BLaER1 (cell line): Measurements from ENCODE around the gene ADH5.
"Not testable (repeated sequence)": the region's sequence is repeated elsewhere in the genome, so short reads cannot be mapped to it uniquely, and the experiment has no call there.

Source experiments
- H3K27ac ChIP-seq: shearing (Covaris generic); formaldehyde crosslinking; 2 replicates; pipeline ENCODE4 v1.8.1; 2022
- H3K27me3 ChIP-seq: shearing (Covaris generic); formaldehyde crosslinking; 2 replicates; pipeline ENCODE4 v1.8.1; 2022
- H3K36me3 ChIP-seq: shearing (Covaris generic); formaldehyde crosslinking; 2 replicates; pipeline ENCODE4 v1.8.1; 2022
- H3K4me1 ChIP-seq: shearing (Covaris generic); formaldehyde crosslinking; 2 replicates; pipeline ENCODE4 v1.8.1; 2022
- H3K4me2 ChIP-seq: shearing (Covaris generic); formaldehyde crosslinking; 2 replicates; pipeline ENCODE4 v1.8.1; 2022
- H3K4me3 ChIP-seq: shearing (Covaris generic); formaldehyde crosslinking; 2 replicates; pipeline ENCODE4 v1.8.1; 2022
- H3K9ac ChIP-seq: shearing (Covaris generic); formaldehyde crosslinking; 2 replicates; pipeline ENCODE4 v1.8.1; 2022
- H3K9me3 ChIP-seq: shearing (Covaris generic); formaldehyde crosslinking; 2 replicates; pipeline ENCODE4 v1.8.1; 2022
- H4K20me1 ChIP-seq: shearing (Covaris generic); formaldehyde crosslinking; 2 replicates; pipeline ENCODE4 v1.8.1; 2022
- Cebpa-rat ChIP-seq: shearing (Covaris generic); IDR thresholded peaks from 2 replicates; pipeline ENCODE4 v1.8.1; 2022

Gene ADH5

GRCh38 chr4:99029852-99030251, 58.7 kb downstream of the ADH5 start:
- peaks cover 7% of the 10 kb centered on the region; the same call in 1 of the 2 replicates for H3K4me1 ChIP-seq
- no peak for TF ChIP-seq Cebpa-rat
- H3K4me3 ChIP-seq: no peak overlapping the region
- no peak overlapping the region for H3K4me2 ChIP-seq
- peaks cover 32% of the 10 kb centered on the region for H3K36me3 ChIP-seq
- no peaks in the 10 kb centered on the region for H3K27me3 ChIP-seq
- no peak overlapping the region for H3K9ac ChIP-seq
- H3K9me3 ChIP-seq: no peaks in the 10 kb centered on the region
- no peak overlapping the region for H3K27ac ChIP-seq
- peaks cover 67% of the 10 kb centered on the region for H4K20me1 ChIP-seq

DNA sequence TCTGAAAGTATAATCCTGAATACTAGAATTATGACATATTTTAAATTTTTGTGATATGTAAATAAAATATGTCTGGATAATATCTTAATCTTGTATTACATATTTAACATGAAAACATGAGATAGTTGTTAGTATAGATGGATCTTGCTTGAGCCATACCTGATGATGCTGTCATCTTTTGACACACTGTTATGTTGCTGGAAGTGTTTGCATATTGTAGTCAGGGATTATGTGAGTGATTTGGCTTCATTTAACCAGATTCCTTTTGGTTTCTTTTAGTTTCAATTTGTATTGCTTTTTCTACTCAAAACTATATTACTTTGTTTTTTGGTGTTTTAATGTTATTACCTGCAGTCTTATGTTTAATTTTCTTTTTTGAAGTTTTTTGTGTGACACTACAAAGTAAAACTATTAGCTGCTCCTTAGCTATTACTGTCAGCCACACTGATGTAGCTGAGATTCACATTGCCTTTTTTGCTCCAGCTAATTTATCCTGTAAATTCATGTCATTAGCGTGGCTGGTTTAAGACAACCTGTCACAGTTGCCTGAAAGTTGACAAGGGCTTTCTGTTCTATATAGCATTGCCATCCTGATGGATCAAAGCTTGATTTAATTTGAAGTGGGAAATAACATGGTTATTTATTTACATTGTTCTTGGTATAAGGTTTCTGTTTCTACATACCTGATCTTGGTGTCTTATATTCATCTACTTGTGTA, 59.4 kb downstream of the ADH5 start:
- H3K4me3 ChIP-seq: no peak overlapping the region
- H3K27ac ChIP-seq: no peak overlapping the region
- H3K4me1 ChIP-seq: peaks cover 7% of the 10 kb centered on the region; the same call in 1 of the 2 replicates
- H4K20me1 ChIP-seq: peaks cover 74% of the 10 kb centered on the region
- H3K9me3 ChIP-seq: no peaks in the 10 kb centered on the region
- H3K9ac ChIP-seq: no peak overlapping the region
- no peak for TF ChIP-seq Cebpa-rat
- no peak overlapping the region for H3K4me2 ChIP-seq
- peaks cover 27% of the 10 kb centered on the region for H3K36me3 ChIP-seq
- no peaks in the 10 kb centered on the region for H3K27me3 ChIP-seq

DNA sequence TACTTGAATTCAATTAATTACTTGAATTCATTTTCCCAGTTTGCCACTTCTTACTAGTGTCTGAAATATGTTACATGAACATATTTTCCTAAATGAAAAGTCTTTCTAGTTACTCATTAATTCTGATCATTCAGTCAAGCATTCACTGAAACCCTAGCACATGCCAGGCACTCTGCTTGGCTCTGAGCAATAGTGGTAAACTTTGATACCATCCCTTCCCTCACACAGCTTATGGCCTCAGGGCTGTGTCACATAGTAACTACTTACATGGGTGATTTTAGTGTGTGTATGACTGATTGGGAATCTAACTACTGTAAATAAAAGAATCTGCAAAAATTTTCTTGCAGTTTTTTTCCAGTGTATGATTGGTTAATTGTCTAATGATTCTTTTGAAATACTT, 60.4 kb downstream of the ADH5 start:
- Histone ChIP-seq H3K4me2 (no peak overlapping the region), H3K4me3 (no peak overlapping the region), H3K27ac (no peak overlapping the region), H3K27me3 (no peaks in the 10 kb centered on the region), H4K20me1 (peaks cover 84% of the 10 kb centered on the region), H3K4me1 (peaks cover 7% of the 10 kb centered on the region; the same call in 1 of the 2 replicates), H3K36me3 (peaks cover 23% of the 10 kb centered on the region), H3K9ac (no peak overlapping the region), H3K9me3 (no peaks in the 10 kb centered on the region)
- TF ChIP-seq Cebpa-rat: no peak

- Histone ChIP-seq H4K20me1 (peaks cover 89% of the 10 kb centered on the region), H3K9me3 (peaks cover 7% of the 10 kb centered on the region), H3K4me2 (no peak overlapping the region), H3K27me3 (no peaks in the 10 kb centered on the region), H3K9ac (no peak overlapping the region), H3K27ac (no peak overlapping the region), H3K4me3 (no peak overlapping the region), H3K4me1 (peaks cover 7% of the 10 kb centered on the region; the same call in 1 of the 2 replicates), H3K36me3 (peaks cover 27% of the 10 kb centered on the region)
- no peak for TF ChIP-seq Cebpa-rat
Measured at GRCh38 chr4:99027304-99027703, 61.3 kb downstream of the ADH5 start.

DNA sequence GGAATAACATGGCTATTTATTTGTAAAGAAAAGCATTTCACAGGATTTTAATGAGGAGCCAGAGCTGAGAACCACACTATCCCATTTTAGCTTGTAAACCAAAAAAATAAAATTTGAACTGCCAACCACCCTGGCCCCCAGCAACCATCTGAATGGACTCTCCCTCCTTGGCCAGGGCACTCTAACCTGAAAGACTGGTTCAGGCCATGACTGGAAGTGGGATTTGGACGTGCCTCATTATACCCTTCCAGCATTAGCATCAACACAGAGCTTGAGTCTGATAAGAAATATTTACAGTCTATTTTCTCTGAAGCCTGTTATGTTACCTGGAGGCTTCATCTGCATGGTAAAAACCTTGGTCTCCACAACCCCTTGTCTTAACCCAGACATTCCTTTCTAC, 63.1 kb downstream of the ADH5 start:
- TF ChIP-seq Cebpa-rat: no peak
- H3K27ac ChIP-seq: no peak overlapping the region
- no peak overlapping the region for H3K9ac ChIP-seq
- peaks cover 86% of the 10 kb centered on the region for H4K20me1 ChIP-seq
- H3K27me3 ChIP-seq: no peaks in the 10 kb centered on the region
- peaks cover 32% of the 10 kb centered on the region for H3K36me3 ChIP-seq
- peaks cover 7% of the 10 kb centered on the region; the same call in 1 of the 2 replicates for H3K4me1 ChIP-seq
- H3K9me3 ChIP-seq: peaks cover 25% of the 10 kb centered on the region
- H3K4me2 ChIP-seq: no peak overlapping the region
- no peak overlapping the region for H3K4me3 ChIP-seq

DNA sequence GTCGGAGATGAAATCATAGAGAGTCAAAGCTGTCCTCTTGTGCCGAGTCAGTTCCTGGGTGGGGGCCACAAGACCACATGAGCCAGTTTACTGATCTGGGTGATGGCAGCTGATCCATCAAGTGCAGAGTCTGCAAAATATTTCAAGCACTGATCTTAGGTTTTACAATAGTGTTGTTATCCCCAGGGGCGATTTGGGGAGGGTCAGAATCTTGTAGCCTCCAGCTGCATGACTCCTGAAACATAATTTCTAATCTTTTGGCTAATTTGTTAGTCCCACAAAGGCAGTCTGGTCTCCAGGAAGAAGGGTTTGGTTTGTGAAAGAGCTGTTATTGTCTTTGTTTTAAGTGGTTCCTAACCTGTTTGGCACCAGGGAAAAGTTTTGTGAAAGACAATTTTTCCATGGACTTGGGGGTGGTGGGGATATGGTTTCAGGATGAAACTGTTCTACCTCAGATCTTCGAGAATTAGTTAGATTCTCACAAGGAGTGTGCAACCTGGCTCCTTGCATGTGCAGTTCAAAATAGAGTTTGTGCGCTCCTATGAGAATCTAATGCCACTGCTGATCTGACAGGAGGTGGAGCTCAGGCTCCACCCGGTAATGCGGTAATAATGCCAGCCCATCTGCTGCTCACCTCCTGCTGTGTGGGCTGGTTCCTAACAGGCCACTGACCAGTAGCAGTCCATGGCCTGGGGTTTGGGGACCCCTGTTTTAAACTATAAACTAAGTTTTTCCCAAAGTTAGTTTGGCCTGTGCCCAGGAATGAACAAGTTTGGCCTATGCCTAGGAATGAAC, 63.9 kb downstream of the ADH5 start:
- Histone ChIP-seq H3K36me3 (peaks cover 33% of the 10 kb centered on the region), H3K9ac (no peak overlapping the region), H4K20me1 (peaks cover 78% of the 10 kb centered on the region), H3K4me1 (peaks cover 5% of the 10 kb centered on the region; the same call in 1 of the 2 replicates), H3K27ac (no peak overlapping the region), H3K4me2 (no peak overlapping the region), H3K27me3 (no peaks in the 10 kb centered on the region), H3K9me3 (peaks cover 33% of the 10 kb centered on the region), H3K4me3 (no peak overlapping the region)
- no peak for TF ChIP-seq Cebpa-rat

DNA sequence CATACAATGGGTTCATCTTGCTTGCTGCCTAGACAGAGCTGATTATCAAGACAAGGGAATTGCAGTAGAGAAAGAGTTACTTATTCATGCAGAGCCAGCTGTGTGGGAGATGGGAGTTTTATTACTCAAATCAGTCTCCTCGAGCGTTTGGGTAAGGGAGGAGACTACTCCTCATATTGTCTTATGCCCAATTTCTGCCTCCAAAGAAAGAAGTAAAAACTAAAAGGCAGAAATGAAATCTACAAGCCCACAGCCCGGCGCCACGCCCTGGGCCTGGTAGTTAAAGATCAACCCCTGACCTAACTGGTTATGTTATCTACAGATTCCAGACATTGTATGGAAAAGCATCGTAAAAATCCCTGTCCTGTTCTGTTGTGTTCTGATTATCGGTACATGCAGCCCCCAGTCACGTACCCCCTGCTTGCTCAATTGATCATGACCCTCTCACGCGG, 64.8 kb downstream of the ADH5 start:
- peaks cover 42% of the 10 kb centered on the region for H3K9me3 ChIP-seq
- H4K20me1 ChIP-seq: peaks cover 77% of the 10 kb centered on the region
- not testable (repeated sequence) for H3K9ac ChIP-seq, H3K4me3 ChIP-seq, H3K27me3 ChIP-seq, H3K4me1 ChIP-seq, H3K4me2 ChIP-seq, H3K27ac ChIP-seq
- H3K36me3 ChIP-seq: peaks cover 42% of the 10 kb centered on the region

GRCh38 chr4:99022566-99022965, 66.0 kb downstream of the ADH5 start:
- TF ChIP-seq Cebpa-rat: no peak
- Histone ChIP-seq H3K9ac (no peak overlapping the region), H3K9me3 (peaks cover 54% of the 10 kb centered on the region), H3K36me3 (peaks cover 55% of the 10 kb centered on the region), H3K4me1 (no peaks in the 10 kb centered on the region), H3K27me3 (no peaks in the 10 kb centered on the region), H3K4me3 (no peak overlapping the region), H4K20me1 (peaks cover 76% of the 10 kb centered on the region), H3K27ac (no peak overlapping the region), H3K4me2 (no peak overlapping the region)

DNA sequence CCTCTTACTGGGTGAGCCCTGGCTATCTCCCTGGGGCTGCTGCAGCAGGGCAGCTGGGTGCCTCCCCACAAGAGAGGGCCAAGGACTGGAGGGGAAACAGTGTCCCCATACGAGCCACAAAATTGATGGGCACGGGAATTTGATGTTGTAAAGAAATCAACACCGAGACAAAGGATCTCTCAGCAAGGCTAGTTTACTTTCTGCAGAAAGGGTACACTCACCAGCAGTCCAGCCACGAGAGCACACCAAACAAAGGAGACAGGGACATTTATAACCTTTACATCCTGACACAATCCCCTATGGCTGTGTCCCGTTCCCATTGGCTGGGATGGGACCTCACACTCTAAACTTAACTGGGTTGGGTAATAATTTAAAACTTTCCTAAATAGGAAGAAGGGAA, 67.2 kb downstream of the ADH5 start:
- no peaks in the 10 kb centered on the region for H3K4me1 ChIP-seq
- TF ChIP-seq Cebpa-rat: no peak
- H3K27me3 ChIP-seq: no peaks in the 10 kb centered on the region
- H3K27ac ChIP-seq: no peak overlapping the region
- H3K4me3 ChIP-seq: no peak overlapping the region
- H3K9ac ChIP-seq: no peak overlapping the region
- H4K20me1 ChIP-seq: peaks cover 76% of the 10 kb centered on the region
- H3K9me3 ChIP-seq: peaks cover 66% of the 10 kb centered on the region
- peaks cover 65% of the 10 kb centered on the region for H3K36me3 ChIP-seq
- no peak overlapping the region for H3K4me2 ChIP-seq
